DMS79 treated with DMSO at 0.1 percent for 48 hours (cell line): ENCODE results near the gene CFH.
"Not testable (repeated sequence)": the region's sequence is repeated elsewhere in the genome, so short reads cannot be mapped to it uniquely, and the experiment has no call there.

Experiments
- DNase-seq: peaks from one replicate; lab custom pipeline; 2025; lab: John Stamatoyannopoulos, UW

CFH gene

DNA sequence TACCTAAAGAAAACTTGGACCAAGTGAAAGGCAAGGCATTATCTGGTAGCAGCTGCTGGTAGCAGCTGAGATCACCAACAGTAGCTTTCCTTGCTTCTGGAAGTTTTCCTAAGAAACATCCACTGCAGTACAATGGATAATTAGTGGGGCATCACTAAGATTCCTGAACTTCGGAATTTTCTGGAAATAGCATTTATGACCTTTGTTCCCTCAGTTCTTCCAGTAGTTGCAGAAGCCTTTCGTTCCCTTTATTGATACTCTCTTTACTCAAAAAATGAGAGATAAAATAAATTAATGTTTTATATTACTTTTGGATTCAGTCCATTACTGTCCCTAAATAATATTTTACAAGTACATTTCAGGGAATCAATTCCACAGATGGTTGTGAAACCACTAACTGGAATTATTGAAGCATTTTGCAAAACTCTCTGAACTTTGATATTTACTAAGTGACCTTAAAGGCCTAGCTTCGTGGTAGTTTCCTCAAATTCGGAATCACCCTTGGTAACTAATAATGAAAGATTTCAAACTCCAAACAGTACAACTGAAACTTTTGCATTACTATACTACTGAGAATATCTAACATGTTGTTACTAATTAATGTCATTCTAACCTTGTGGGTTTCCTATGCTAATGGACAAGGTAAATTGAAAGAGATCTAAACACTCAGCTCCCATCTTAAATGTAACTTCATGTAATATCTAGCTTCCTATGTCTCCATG lies 113.3 kb downstream of the CFH start:
- DNase-seq: not testable (repeated sequence)

DNA sequence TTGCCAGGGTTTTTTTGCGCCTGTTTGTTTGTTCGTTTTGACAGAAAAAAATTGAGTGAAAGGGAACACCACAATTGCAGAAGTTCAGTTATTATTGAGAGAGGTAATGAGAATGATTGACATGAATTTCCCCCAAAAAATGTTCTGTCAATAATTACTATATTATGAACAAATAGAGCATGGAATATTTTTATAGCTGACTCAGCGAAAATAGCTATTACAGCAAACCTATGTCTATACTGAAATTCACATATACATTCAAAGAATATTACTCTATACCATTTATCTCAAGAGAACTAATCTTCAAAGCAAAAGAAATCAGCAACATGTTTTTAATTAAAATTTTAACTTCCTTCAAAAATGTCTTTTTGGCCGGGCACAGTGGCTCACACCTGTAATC lies 118.0 kb downstream of the CFH start:
- not testable (repeated sequence) for DNase-seq

DNA sequence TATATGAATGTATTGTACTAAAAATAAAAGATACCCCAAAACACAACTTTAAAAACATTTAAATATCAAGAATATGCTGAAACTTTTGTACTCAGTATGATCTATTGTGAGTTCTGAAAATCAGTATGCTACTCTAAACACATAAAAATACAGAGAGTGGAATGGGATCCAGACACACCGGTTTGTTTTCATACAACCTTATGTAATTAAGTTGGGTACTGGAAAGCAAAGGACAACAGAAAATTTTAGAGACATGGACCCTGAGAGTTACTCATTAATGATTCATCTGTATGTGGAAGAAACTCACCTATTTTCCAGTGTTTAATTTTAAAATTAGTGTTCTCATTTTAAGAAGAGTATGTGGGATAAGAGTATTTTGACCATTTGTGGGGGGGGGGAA lies 121.9 kb downstream of the CFH start:
- DNase-seq: no peak

DNA sequence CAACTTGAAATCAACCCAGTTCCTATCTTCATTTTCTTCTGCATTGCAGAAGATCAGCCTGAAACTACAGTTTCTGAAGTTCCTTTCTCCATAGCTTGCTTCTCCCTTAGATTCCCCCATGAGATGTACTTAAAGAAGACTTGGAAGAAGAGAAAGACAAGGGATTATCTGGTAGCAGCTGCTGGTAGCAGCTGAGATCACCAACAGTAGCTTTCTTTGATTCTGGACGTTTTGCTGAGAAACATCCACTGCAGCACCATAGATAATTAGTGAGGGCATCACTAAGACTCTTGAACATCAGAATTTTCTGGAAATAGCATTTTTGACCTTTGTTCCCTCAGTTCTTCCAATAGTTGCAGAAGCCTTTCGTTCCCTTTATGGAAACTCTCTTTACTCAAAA lies 122.3 kb downstream of the CFH start:
- no peak for DNase-seq

DNA sequence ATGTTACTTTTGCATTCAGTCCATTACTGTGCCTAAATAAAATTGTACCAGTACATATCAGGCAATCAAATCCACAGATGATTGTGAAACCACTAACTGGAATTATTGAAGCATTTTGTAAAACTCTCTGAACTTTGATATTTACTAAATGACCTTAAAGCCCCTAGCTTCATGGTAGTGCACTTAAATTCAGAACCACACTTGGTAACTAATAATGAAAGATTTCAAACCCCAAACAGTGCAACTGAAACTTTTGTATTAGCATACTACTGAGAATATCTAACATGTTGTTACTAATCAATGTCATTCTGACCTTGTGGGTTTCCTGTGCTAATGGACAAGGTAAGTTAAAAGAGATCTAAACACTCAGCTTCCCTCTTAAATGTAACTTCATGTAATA lies 122.8 kb downstream of the CFH start, which contains the start of gene CFHR3:
Gene CFHR3, plus strand, starts transcription at position 238 of the 400 bp plus-strand sequence. Its CDS starts 47 bp downstream, at position 285.
- DNase-seq: no peak

DNA sequence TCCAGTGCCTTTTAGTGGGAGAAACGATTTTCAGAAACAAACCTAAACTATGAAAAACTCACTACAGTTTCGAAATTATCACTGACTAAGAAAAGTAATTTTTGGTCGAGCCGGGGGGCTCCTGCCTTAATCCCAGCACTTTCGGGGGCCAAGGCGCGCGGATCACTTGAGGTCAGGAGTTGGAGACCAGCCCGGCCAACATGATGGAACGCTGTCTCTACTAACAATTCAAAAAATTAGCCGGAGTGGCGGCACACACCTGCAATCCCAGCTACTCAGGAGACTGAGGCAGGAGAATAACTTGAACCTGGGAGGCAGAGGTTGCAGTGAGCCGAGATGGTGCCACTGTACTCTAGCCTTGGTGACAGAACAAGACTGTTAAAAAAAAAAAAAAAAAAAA lies 125.8 kb downstream of the CFH start:
- DNase-seq: no peak

DNA sequence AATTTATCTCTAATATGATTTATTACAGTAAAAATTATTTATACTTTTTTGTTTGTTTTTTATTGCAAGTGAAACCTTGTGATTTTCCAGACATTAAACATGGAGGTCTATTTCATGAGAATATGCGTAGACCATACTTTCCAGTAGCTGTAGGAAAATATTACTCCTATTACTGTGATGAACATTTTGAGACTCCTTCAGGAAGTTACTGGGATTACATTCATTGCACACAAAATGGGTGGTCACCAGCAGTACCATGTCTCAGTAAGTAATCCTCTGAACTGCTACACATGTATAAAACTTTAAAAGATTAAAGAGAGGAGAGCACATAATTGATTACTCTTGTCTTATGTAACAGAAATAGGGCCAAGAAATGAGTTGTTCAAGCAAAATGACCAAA lies 127.2 kb downstream of the CFH start:
- DNase-seq: no peak

DNA sequence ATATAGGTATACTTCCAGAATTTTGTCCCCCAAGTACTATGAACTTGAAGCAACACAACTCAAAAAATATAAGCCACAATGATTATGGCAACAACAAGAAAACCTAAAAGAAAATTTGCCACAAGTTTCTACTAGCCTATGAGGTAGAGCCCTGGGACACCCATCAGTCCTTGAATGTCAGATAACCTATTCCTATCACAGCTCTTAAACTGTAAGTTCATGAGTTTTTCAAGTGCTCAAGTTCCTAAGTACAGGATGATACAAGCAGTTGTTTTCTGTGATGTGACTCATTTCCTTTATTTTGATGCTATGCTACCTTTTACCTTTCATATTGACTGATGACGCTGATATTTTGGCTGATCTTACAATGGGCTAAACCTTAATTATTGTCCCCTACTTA lies 139.4 kb downstream of the CFH start:
- DNase-seq: not testable (repeated sequence)

DNA sequence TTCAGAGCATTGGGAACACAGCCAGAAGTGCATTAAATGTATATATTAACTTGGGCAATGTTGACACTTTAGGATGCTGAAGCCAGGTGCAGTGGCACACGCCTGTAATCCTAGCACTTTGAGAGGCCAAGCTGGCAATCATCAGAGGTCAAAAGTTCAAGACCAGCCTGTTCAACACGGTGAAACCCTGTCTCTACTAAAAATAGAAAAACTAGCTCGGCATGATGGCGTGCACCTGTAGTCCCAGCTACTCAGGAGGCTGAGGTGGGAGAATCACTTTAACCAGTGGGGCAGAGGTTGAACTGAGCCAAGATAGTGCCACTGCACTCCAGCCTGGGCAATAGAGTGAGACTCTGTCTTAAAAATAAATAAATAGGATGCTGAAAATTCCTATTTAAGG lies 142.3 kb downstream of the CFH start:
- not testable (repeated sequence) for DNase-seq
